Measurements from ENCODE around the gene PICALM. TPM values are rescaled to one million over a fixed set of nuclear protein-coding genes. Genes with fewer than 3 reads are reported as not detected.
"Not testable (repeated sequence)": the region's sequence is repeated elsewhere in the genome, so short reads cannot be mapped to it uniquely, and the experiment has no call there.

Gene PICALM
- total RNA-seq, 1 experiment from 2014 or later = 132 TPM

DNA sequence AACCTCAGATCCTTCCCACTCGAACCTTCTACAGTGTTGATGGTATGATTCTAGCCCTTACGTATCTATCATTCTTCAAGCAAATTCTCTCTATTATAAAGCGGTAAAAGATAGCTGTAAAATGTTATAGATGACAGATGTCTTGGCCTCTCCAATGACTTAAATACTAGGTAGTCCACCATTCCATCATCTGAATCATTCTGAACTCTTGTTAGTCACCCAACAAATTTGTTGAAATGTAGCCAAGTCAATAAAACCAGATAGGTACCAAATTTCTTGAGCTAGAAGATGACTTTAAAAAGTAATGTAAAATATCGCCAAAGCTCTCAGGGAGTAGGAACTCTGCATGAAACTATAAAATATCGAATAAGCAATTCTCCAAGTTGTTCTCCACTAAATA lies 32.6 kb upstream of the PICALM start:
- Histone ChIP-seq H3K27me3 (replicated peaks) (no peaks in the 10 kb centered on the region), H3K27ac (no peak overlapping the region), H3K36me3 (no peaks in the 10 kb centered on the region), H3K9me3 (replicated peaks) (no peaks in the 10 kb centered on the region), H3K4me3 (no peak overlapping the region), H3K4me1 (replicated peaks) (peaks cover 10% of the 10 kb centered on the region)
- no peak for DNase-seq (ENCODE audit: low read depth in 1 of 2, low spot score in 2 of 2)

DNA sequence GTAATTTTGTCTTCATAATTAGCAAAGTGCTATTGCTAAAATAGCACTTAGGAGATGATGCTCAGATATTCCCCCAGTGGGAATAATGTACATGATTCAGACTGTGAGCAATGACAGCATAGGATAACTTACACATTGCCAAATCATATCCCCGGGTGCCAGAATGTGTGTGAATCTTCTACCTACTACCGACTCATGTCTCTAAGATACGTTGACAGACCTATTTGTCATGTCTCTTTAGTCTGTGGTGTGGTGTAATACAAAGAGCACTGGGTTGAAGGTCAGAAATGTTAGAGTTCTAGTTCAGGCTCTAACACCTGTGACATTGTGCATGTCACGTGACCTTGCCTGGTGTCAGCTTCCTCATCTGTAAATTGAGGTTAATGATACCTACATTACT lies 31.0 kb upstream of the PICALM start:
- no peaks in the 10 kb centered on the region for H3K27me3 ChIP-seq (replicated peaks)
- no peaks in the 10 kb centered on the region for H3K36me3 ChIP-seq
- no peaks in the 10 kb centered on the region for H3K9me3 ChIP-seq (replicated peaks)
- H3K27ac ChIP-seq = no peak overlapping the region
- H3K4me1 ChIP-seq (replicated peaks) = peaks cover 10% of the 10 kb centered on the region
- DNase-seq (ENCODE audit: low read depth in 1 of 2, low spot score in 2 of 2) = no peak
- no peak overlapping the region for H3K4me3 ChIP-seq

- Histone ChIP-seq H3K9me3 (replicated peaks) (no peaks in the 10 kb centered on the region), H3K4me1 (replicated peaks) (peaks cover 10% of the 10 kb centered on the region), H3K27me3 (replicated peaks) (no peaks in the 10 kb centered on the region), H3K4me3 (no peak overlapping the region), H3K27ac (no peak overlapping the region), H3K36me3 (no peaks in the 10 kb centered on the region)
- DNase-seq (ENCODE audit: low read depth in 1 of 2, low spot score in 2 of 2) = no peak
Measured at GRCh38 chr11:86097980-86098379, 29.1 kb upstream of the PICALM start.

DNA sequence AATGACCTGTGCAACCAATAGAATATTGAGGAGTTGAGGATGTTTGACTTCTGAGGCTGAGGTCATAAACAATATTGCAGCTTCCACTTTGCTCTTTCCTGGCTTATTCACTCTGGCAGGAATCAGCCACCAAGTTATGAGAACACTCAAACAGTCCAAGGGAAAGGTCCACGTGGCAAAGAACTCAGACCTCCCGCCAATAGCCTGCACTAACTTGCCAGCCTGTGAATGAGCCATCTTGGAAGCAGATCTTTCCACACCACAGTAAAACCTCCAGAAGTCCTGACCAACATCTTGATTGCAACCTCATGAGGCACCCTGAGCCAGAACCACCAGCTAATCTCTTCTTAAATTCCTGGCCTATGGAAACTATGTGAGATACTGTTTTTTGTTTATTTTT lies 22.7 kb upstream of the PICALM start:
- H3K27me3 ChIP-seq (replicated peaks) = no peaks in the 10 kb centered on the region
- DNase-seq (ENCODE audit: low read depth in 1 of 2, low spot score in 2 of 2) = peak; percentile 41 to 59
- H3K4me3 ChIP-seq = no peak overlapping the region
- H3K9me3 ChIP-seq (replicated peaks) = no peaks in the 10 kb centered on the region
- peaks cover 17% of the 10 kb centered on the region for H3K4me1 ChIP-seq (replicated peaks)
- peak overlapping the region; percentile 25; the same call in 1 of the 2 replicates for H3K27ac ChIP-seq
- H3K36me3 ChIP-seq = no peaks in the 10 kb centered on the region

DNA sequence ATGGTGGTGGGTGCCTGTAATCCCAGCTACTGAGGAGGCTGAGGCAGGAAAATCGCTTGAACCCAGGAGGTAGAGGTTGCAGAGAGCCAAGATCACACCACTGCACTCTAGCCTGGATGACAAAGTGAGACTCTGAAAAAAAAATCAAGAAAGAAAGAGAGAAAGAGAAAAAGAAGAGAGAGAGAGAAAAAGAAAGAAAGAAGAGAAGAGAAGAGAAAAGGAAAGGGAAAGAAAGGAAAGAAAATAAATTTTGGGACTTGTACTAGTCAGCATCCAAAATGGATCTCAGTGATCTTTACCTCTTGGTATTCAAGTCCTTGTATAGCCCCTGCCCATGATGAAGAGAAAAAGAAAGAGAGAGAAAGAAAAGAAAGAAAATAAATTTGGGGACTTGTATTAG lies 22.2 kb upstream of the PICALM start:
- Histone ChIP-seq H3K27ac (peak overlapping the region; percentile 25; the same call in 1 of the 2 replicates), H3K4me3 (no peak overlapping the region), H3K27me3 (replicated peaks) (no peaks in the 10 kb centered on the region), H3K4me1 (replicated peaks) (peaks cover 17% of the 10 kb centered on the region), H3K36me3 (no peaks in the 10 kb centered on the region), H3K9me3 (replicated peaks) (no peaks in the 10 kb centered on the region)
- no peak for DNase-seq (ENCODE audit: low read depth in 1 of 2, low spot score in 2 of 2)

DNA sequence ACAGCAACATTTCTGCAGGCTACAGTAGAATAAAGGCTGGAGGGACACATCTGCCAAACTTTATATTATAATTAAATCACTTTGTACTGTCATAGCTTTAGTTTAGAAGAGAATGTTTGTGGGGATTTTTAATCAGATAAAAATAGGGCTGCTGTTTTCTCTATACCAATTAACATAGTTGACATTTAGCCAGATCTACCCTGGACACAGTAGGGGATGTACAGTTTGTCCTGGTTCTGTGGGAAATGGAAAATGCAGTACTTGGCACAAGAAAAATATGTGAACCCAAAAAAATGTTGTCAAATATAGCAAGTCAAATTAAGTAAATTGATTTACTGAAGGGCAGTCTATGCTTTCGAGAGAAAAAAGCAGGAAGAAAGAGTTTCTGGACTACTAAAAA lies 20.8 kb upstream of the PICALM start:
- Histone ChIP-seq H3K9me3 (replicated peaks) (no peaks in the 10 kb centered on the region), H3K4me1 (replicated peaks) (peaks cover 17% of the 10 kb centered on the region), H3K36me3 (no peaks in the 10 kb centered on the region), H3K27ac (no peak overlapping the region), H3K4me3 (no peak overlapping the region), H3K27me3 (replicated peaks) (no peaks in the 10 kb centered on the region)
- DNase-seq (ENCODE audit: low read depth in 1 of 2, low spot score in 2 of 2) = peak in 1 of 2 experiments; percentile 23

GRCh38 chr11:86087688-86088087 lies 18.8 kb upstream of the PICALM start:
- not testable (repeated sequence) for DNase-seq (ENCODE audit: low read depth in 1 of 2, low spot score in 2 of 2); H3K36me3 ChIP-seq; H3K9me3 ChIP-seq (replicated peaks); H3K27ac ChIP-seq; H3K4me3 ChIP-seq; H3K27me3 ChIP-seq (replicated peaks)
- peaks cover 17% of the 10 kb centered on the region for H3K4me1 ChIP-seq (replicated peaks)

DNA sequence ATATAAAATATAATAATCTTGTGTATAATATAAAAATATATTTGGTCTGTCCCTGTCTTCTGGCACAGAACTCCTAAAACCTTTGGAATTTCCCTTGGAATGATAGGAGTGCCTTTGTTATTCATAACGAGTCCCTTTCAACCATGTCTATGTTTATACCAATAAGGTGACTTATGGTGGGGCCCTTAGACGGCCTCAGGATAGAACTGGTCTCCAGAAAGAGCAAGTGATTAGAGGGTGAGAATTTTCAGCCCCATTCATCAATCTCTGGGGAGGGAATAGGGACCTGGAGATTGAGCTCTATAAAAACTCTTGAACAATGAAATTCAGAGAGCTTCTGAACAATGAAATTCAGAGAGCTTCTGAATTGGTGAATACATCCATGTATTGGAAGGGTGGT lies 18.4 kb upstream of the PICALM start:
- Histone ChIP-seq H3K27me3 (replicated peaks) (no peaks in the 10 kb centered on the region), H3K36me3 (no peaks in the 10 kb centered on the region), H3K4me1 (replicated peaks) (peaks cover 17% of the 10 kb centered on the region), H3K27ac (no peak overlapping the region), H3K9me3 (replicated peaks) (no peaks in the 10 kb centered on the region), H3K4me3 (no peak overlapping the region)
- no peak for DNase-seq (ENCODE audit: low read depth in 1 of 2, low spot score in 2 of 2)

DNA sequence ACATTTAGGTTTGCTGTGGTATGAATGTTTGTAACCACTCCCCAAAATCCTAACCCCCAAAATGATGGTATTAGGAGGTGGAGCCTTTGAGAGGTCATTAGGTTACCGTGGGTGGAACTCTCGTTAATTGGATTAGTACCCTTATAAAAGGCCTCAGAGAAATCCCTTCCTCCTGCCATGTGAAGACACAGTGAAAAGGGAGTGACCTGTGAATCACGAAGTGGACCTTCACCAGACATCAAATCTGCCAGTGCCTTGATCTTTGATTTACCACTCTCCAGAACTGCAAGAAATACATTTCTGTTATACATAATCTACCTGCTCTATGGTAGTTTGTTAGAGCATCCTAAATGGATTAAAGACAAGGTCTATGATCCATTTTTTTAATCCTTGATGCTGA lies 12.6 kb upstream of the PICALM start:
- H3K9me3 ChIP-seq (replicated peaks) = no peaks in the 10 kb centered on the region
- H3K4me3 ChIP-seq = no peak overlapping the region
- H3K4me1 ChIP-seq (replicated peaks) = no peaks in the 10 kb centered on the region
- H3K27ac ChIP-seq = no peak overlapping the region
- H3K36me3 ChIP-seq = no peaks in the 10 kb centered on the region
- no peaks in the 10 kb centered on the region for H3K27me3 ChIP-seq (replicated peaks)
- DNase-seq (ENCODE audit: low read depth in 1 of 2, low spot score in 2 of 2) = no peak

DNA sequence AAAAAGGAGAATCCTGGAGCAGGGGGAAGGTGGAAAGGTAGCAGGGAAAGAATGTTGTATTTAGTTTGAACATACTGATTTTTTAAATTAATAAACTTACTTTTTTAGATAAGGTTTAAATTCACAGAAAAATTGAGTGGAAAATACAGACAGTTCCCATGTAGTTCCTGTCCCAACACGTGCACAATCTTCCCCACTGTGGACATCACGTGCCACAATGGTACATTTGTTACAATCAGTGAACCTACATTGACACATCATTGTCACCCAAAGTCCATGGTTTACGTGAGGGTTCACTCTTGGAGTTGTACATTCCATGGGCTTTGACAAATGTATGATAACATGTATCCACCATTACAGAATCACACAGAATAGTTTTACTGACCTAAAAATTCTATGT lies 10.5 kb upstream of the PICALM start:
- Histone ChIP-seq H3K27me3 (replicated peaks) (no peaks in the 10 kb centered on the region), H3K4me1 (replicated peaks) (no peaks in the 10 kb centered on the region), H3K36me3 (no peaks in the 10 kb centered on the region), H3K4me3 (no peak overlapping the region), H3K9me3 (replicated peaks) (no peaks in the 10 kb centered on the region), H3K27ac (no peak overlapping the region)
- DNase-seq (ENCODE audit: low read depth in 1 of 2, low spot score in 2 of 2) = no peak

DNA sequence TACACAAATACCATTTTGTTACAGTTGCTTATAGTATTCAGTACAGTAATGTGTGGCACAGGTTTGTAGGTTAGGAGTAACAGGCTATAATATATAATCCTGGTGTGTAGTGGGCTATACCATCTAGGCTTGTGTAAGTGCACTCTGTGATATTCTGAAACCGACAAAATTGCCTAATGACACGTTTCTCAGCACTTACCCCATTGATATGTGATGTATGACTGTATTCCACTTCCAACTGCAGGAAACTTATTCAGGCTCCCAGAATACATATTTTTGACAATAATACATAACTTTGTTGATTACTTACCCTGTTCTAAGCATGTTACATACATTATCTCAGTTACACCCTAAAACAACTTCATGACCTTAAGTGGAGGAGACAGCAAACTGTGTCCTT lies 5.1 kb upstream of the PICALM start:
- no peak for DNase-seq (ENCODE audit: low read depth in 1 of 2, low spot score in 2 of 2)
- peaks cover 15% of the 10 kb centered on the region for H3K4me1 ChIP-seq (replicated peaks)
- H3K9me3 ChIP-seq (replicated peaks) = no peaks in the 10 kb centered on the region
- no peak overlapping the region for H3K4me3 ChIP-seq
- no peak overlapping the region for H3K27ac ChIP-seq
- H3K36me3 ChIP-seq = no peaks in the 10 kb centered on the region
- H3K27me3 ChIP-seq (replicated peaks) = no peaks in the 10 kb centered on the region

DNA sequence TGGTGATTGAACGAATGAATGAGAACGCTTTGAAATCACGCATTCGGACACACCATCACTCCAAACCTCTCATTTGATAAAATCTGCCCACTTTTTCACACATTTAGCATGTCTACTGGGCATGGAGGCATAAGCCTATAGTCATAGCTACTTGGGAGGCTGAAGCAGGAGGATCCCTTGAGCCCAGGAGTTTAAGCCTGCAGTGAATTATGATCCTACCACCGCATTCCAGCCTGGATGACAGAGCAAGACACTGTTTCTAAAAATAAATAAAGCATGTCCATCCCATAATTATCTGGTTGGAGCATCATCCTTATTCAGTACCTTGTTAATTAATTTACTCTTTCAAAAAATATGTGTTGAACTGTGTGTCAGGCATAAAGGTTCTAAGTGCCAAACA lies 3.3 kb upstream of the PICALM start:
- H3K36me3 ChIP-seq = peaks cover 1% of the 10 kb centered on the region; the same call in 1 of the 2 replicates
- no peak overlapping the region for H3K27ac ChIP-seq
- H3K4me3 ChIP-seq = no peak overlapping the region
- no peaks in the 10 kb centered on the region for H3K27me3 ChIP-seq (replicated peaks)
- H3K9me3 ChIP-seq (replicated peaks) = no peaks in the 10 kb centered on the region
- H3K4me1 ChIP-seq (replicated peaks) = peaks cover 15% of the 10 kb centered on the region
- DNase-seq (ENCODE audit: low read depth in 1 of 2, low spot score in 2 of 2) = no peak

GRCh38 chr11:86070142-86071056 lies 1.5 kb upstream of the PICALM start:
- Histone ChIP-seq H3K9me3 (replicated peaks) (no peaks in the 10 kb centered on the region), H3K27ac (peak overlapping the region; percentile 100), H3K4me3 (peak overlapping the region; percentile 35), H3K36me3 (peaks cover 3% of the 10 kb centered on the region; the same call in 1 of the 2 replicates), H3K4me1 (replicated peaks) (peaks cover 21% of the 10 kb centered on the region), H3K27me3 (replicated peaks) (no peaks in the 10 kb centered on the region)
- DNase-seq (ENCODE audit: low read depth in 1 of 2, low spot score in 2 of 2) = no peak

GRCh38 chr11:86069408-86070101 lies 671 bp upstream of the PICALM start:
- Histone ChIP-seq H3K36me3 (peaks cover 3% of the 10 kb centered on the region; the same call in 1 of the 2 replicates), H3K9me3 (replicated peaks) (no peaks in the 10 kb centered on the region), H3K4me1 (replicated peaks) (peaks cover 24% of the 10 kb centered on the region), H3K27me3 (replicated peaks) (no peaks in the 10 kb centered on the region), H3K27ac (peak overlapping the region; percentile 100), H3K4me3 (peak overlapping the region; percentile 35)
- peak; percentile 59 to 80 for DNase-seq (ENCODE audit: low read depth in 1 of 2, low spot score in 2 of 2)
